Effector memory CD8-positive, alpha-beta T cell (primary cell): ENCODE data around the gene OR10G7.
A peak's percentile ranks its signal among the peaks of the same experiment; 100 is the strongest.

Experiments
- ATAC-seq: fragments of 150-1000 bp; cut with Tn5 transposase; replicated peaks from 2 replicates; pipeline ENCODE4 v1.10.0; 2021; ENCODE audit warnings: mild to moderate bottlenecking, moderate library complexity
- DNase-seq, 3 experiments: peaks; one replicate each; pipeline ENCODE4 v3.0.0; 2021
- H3K27ac Mint-ChIP-seq, 2 donors: one replicate each; pipeline ENCODE4 v1.8.0; 2022; ENCODE audit warnings: mild to moderate bottlenecking in 2 of 2, mixed read lengths in 2 of 2, moderate library complexity in 2 of 2
- H3K27me3 Mint-ChIP-seq, 2 donors: one replicate each; pipeline ENCODE4 v1.8.0; 2022; ENCODE audit warnings: mixed read lengths in 2 of 2
- H3K36me3 Mint-ChIP-seq: one replicate; pipeline ENCODE4 v1.8.0; 2022; ENCODE audit warnings: mild to moderate bottlenecking, moderate library complexity, mixed read lengths; ENCODE audit not compliant: insufficient read depth
- H3K4me1 Mint-ChIP-seq, 2 donors: one replicate each; pipeline ENCODE4 v1.8.0; 2022; ENCODE audit warnings: low read depth in 2 of 2, mixed read lengths in 2 of 2
- H3K4me3 Mint-ChIP-seq, 2 donors: one replicate each; pipeline ENCODE4 v1.8.0; 2022; ENCODE audit warnings: mild to moderate bottlenecking in 2 of 2, mixed read lengths in 2 of 2, moderate library complexity in 2 of 2
- H3K9me3 Mint-ChIP-seq, 2 donors: one replicate each; pipeline ENCODE4 v1.8.0; 2022; ENCODE audit warnings: mixed read lengths in 2 of 2
- total RNA-seq, 9 experiments: gene quantifications; one replicate each; lab custom pipeline; 2026; lab: John Stamatoyannopoulos, UW

Gene OR10G7
- 0 to 0.07 (median 0) reads per million in 9 experiments for total RNA-seq

DNA sequence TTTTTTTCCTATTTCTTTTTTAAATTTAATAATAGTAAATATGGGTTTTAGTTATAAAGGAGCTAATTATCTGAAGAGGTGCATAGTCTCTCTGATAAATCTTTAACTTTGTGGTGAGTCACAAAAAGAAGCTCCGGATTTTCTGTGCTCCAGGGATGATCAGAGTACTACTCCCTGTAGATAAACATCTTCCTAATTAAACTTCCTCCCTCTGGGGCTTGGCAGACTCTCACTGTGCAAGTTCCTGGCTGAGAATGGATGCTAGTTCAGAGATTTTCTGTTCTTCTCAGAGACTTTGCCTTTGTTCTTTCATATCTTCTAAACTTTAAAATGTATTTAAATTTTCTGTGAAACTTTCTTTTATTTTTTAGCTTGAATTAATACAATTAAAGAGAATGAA is at the start of gene OR10G7:
OR10G7 (minus strand) TSS at position 72 of the 400 bp plus-strand sequence. CDS start 2,324 bp downstream, outside the sequence.
- H3K36me3 Mint-ChIP-seq, result no peaks in the 10 kb centered on the region
- DNase-seq, result no peak
- H3K4me3 Mint-ChIP-seq, result no peak within 1 kb of the TSS
- H3K27ac Mint-ChIP-seq, result no peak within 1 kb of the TSS
- no peak for ATAC-seq
- peaks cover 0 to 6% of the 10 kb centered on the region in 2 donors for H3K27me3 Mint-ChIP-seq
- no peaks in the 10 kb centered on the region for H3K4me1 Mint-ChIP-seq
- H3K9me3 Mint-ChIP-seq, result no peaks in the 10 kb centered on the region

GRCh38 chr11:124085997-124086846 is 45.1 kb upstream of the OR10G7 start:
- Mint-ChIP-seq H3K27ac (no peak overlapping the region), H3K27me3 (peaks cover 0 to 20% of the 10 kb centered on the region in 2 donors), H3K9me3 (no peaks in the 10 kb centered on the region), H3K4me1 (no peaks in the 10 kb centered on the region), H3K36me3 (no peaks in the 10 kb centered on the region), H3K4me3 (no peak overlapping the region)
- DNase-seq, result no peak
- ATAC-seq, result no peak

DNA sequence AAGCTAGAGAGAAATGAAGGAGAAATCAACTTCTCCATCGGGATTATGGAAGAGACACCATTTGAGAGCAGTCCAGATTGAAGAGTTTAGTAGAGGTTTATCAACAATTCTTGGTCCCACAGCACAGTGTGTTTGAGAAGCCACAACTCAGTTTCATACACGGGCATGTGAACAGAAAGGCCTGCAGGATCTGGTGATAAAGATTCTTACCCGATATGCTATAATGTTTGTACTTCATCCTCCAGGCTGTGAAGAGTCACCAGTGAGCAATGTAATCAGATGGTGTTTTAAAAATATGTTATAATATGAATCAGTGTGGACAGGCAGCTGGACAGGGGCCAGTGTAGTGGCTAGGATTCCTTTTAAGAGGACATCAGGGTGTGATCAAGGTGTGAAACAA is 44.5 kb upstream of the OR10G7 start:
- Mint-ChIP-seq H3K9me3 (no peaks in the 10 kb centered on the region), H3K4me3 (no peak overlapping the region), H3K4me1 (no peaks in the 10 kb centered on the region), H3K27me3 (peaks cover 0 to 18% of the 10 kb centered on the region in 2 donors), H3K36me3 (no peaks in the 10 kb centered on the region), H3K27ac (no peak overlapping the region)
- no peak for DNase-seq
- ATAC-seq, result no peak

DNA sequence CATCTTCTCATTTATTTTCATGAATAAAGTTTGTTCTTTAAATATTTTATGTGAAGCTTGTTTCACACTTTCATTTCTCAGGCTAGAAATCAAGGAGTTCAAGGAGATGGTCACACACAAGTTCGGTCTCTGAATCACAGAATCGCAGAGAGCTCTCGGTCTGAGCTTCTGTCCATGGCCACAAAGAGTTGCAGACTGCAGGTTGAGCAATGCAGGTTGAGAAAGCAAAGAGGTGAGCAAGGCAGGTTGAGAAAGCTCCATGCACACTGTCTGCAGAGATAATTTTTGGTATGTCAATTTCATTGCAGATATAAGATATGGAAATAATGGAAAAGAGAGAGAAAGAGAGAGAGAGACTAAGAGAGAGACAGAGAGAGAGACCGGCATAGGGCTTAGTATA is 41.2 kb upstream of the OR10G7 start:
- Mint-ChIP-seq H3K4me1 (no peaks in the 10 kb centered on the region), H3K4me3 (no peak overlapping the region), H3K27me3 (peaks cover 6 to 29% of the 10 kb centered on the region in 2 donors), H3K27ac (no peak overlapping the region), H3K36me3 (no peaks in the 10 kb centered on the region), H3K9me3 (no peaks in the 10 kb centered on the region)
- DNase-seq, result no peak
- ATAC-seq, result no peak

- no peak for ATAC-seq
- no peak overlapping the region for H3K4me3 Mint-ChIP-seq
- peaks cover 9 to 36% of the 10 kb centered on the region in 2 donors for H3K27me3 Mint-ChIP-seq
- H3K27ac Mint-ChIP-seq, result no peak overlapping the region
- H3K36me3 Mint-ChIP-seq, result no peaks in the 10 kb centered on the region
- H3K9me3 Mint-ChIP-seq, result no peaks in the 10 kb centered on the region
- no peak for DNase-seq
- peaks cover 0 to 2% of the 10 kb centered on the region in 2 donors for H3K4me1 Mint-ChIP-seq
These were observed 40.4 kb upstream of the OR10G7 start for GRCh38 chr11:124081483-124081882.

GRCh38 chr11:124080327-124081001 is 39.3 kb upstream of the OR10G7 start:
- H3K36me3 Mint-ChIP-seq, result no peaks in the 10 kb centered on the region
- DNase-seq (no peak), ATAC-seq (no peak)
- no peak overlapping the region for H3K4me3 Mint-ChIP-seq
- no peak overlapping the region for H3K27ac Mint-ChIP-seq
- peaks cover 18 to 41% of the 10 kb centered on the region in 2 donors for H3K27me3 Mint-ChIP-seq
- H3K9me3 Mint-ChIP-seq, result no peaks in the 10 kb centered on the region
- H3K4me1 Mint-ChIP-seq, result peaks cover 0 to 4% of the 10 kb centered on the region in 2 donors

GRCh38 chr11:124079631-124080326 is 38.7 kb upstream of the OR10G7 start:
- Mint-ChIP-seq H3K36me3 (no peaks in the 10 kb centered on the region), H3K27me3 (peaks cover 18 to 41% of the 10 kb centered on the region in 2 donors), H3K27ac (no peak overlapping the region), H3K9me3 (no peaks in the 10 kb centered on the region), H3K4me3 (no peak overlapping the region), H3K4me1 (peaks cover 0 to 4% of the 10 kb centered on the region in 2 donors)
- no peak for DNase-seq
- no peak for ATAC-seq

GRCh38 chr11:124078591-124078990 is 37.5 kb upstream of the OR10G7 start:
- H3K9me3 Mint-ChIP-seq, result no peaks in the 10 kb centered on the region
- peaks cover 0 to 4% of the 10 kb centered on the region in 2 donors for H3K4me1 Mint-ChIP-seq
- peaks cover 18 to 41% of the 10 kb centered on the region in 2 donors for H3K27me3 Mint-ChIP-seq
- no peak overlapping the region for H3K4me3 Mint-ChIP-seq
- H3K27ac Mint-ChIP-seq, result no peak overlapping the region
- H3K36me3 Mint-ChIP-seq, result no peaks in the 10 kb centered on the region
- ATAC-seq, result no peak
- DNase-seq, result no peak

GRCh38 chr11:124077266-124077665 is 36.1 kb upstream of the OR10G7 start:
- DNase-seq (no peak), ATAC-seq (no peak)
- Mint-ChIP-seq H3K27me3 (peaks cover 18 to 39% of the 10 kb centered on the region in 2 donors), H3K36me3 (no peaks in the 10 kb centered on the region), H3K9me3 (no peaks in the 10 kb centered on the region), H3K4me3 (no peak overlapping the region), H3K27ac (no peak overlapping the region), H3K4me1 (peaks cover 0 to 4% of the 10 kb centered on the region in 2 donors)

DNA sequence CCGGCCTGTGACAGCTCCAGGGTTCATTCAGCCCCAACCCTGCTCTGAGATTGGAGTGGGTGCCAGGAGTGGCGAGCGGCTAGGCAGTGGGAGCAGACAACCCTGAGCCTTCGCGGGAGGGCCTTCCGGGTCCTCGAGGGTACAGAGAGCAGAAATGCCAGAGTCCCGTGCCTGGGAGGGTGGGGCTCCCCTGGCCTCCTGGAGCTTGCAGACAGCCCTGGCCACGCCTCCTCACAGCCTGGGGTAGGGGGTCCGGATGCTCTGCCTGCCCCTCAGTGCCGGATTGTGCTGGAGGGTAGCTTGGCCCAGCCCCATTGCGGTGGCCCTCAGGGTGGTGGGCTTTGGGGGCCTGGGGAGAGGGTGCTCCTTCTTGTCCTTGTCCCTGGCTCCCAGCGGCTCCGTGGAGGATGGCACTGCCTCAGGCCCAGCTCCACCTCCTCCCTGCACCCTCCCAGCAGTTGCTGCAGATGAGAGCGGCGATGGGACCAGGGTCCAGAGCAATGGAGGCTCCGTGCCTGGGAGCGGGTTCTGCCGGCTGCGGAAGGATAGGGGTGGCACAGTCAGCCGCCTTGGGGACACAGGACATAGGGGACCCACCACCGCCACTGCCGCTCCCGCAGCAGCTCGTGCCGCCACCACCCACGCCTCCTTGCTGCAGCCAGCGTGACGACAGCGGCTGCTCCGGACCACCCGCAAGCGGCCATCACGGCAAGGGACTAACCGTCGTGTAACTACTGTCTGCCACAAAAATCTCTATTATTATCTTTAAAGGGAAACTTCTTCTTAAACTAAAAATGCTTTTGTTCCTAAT is 34.9 kb upstream of the OR10G7 start:
- Mint-ChIP-seq H3K27me3 (peaks cover 18 to 31% of the 10 kb centered on the region in 2 donors), H3K27ac (no peak overlapping the region), H3K4me1 (peaks cover 0 to 5% of the 10 kb centered on the region in 2 donors), H3K4me3 (peak overlapping the region; percentile 51 to 54), H3K36me3 (no peaks in the 10 kb centered on the region), H3K9me3 (no peaks in the 10 kb centered on the region)
- ATAC-seq (no peak), DNase-seq (no peak)

GRCh38 chr11:124075492-124075840 is 34.3 kb upstream of the OR10G7 start:
- ATAC-seq (no peak), DNase-seq (no peak)
- Mint-ChIP-seq H3K9me3 (no peaks in the 10 kb centered on the region), H3K4me3 (peak overlapping the region; percentile 13 to 51), H3K27me3 (peaks cover 18 to 28% of the 10 kb centered on the region in 2 donors), H3K4me1 (peaks cover 0 to 5% of the 10 kb centered on the region in 2 donors), H3K27ac (no peak overlapping the region), H3K36me3 (no peaks in the 10 kb centered on the region)

DNA sequence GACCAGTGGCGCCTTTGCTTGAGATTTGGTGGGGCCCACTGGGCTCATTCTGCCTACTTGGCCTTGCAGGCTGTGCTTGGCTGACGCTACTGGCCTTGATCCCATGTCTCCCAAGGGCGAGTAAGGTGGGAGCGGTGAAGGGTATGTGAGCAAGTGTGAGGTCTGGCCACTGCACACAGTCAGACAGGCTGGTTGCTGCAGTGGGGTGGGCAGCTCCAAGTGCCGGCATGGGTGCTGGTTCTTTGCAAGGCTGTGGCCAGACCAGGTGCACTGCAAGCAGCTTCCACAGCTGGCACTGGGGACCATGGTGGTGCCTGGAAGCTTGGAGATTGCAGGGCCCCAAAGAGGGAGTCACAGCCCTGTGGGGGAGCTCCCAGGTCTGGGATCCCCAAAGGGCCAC is 33.4 kb upstream of the OR10G7 start:
- Mint-ChIP-seq H3K27me3 (peaks cover 26 to 32% of the 10 kb centered on the region in 2 donors), H3K4me1 (peaks cover 0 to 6% of the 10 kb centered on the region in 2 donors), H3K4me3 (no peak overlapping the region), H3K27ac (no peak overlapping the region), H3K36me3 (no peaks in the 10 kb centered on the region), H3K9me3 (no peaks in the 10 kb centered on the region)
- DNase-seq (no peak), ATAC-seq (no peak)

DNA sequence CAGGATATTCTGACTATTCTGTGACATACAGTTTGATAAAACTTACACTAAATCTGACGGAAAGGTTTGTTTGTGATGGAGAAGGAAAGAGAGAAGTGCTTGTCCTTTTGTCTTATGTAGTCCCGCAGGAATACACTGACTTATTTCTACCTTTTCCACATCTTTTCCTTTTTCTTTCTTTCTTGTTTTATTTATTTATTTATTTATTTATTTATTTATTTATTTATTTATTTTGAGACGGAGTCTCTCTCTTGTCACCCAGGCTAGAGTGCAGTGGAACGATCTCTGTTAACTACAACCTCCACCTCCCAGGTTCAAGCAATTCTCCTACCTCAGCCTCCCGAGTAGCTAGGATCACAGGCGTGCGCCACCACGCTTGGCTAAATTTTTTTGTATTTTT is 31.0 kb upstream of the OR10G7 start:
- ATAC-seq, result no peak
- Mint-ChIP-seq H3K36me3 (no peaks in the 10 kb centered on the region), H3K27me3 (peaks cover 24 to 35% of the 10 kb centered on the region in 2 donors), H3K9me3 (no peaks in the 10 kb centered on the region), H3K4me3 (no peak overlapping the region), H3K27ac (no peak overlapping the region), H3K4me1 (peaks cover 0 to 7% of the 10 kb centered on the region in 2 donors)
- no peak for DNase-seq
